HCT116 (cell line): Measurements from ENCODE around the gene PRDX1.
"Not testable (repeated sequence)": the region's sequence is repeated elsewhere in the genome, so short reads cannot be mapped to it uniquely, and the experiment has no call there.

Source experiments
- CTCF ChIP-seq, 3 experiments: fragments of 200-600 bp in 1 of 3; sonication (generic) in 1 of 3; IDR thresholded peaks in 2 of 3; conservative IDR thresholded peaks in 1 of 3; 2 replicates each; pipeline ENCODE4 v1.5.1; 2012 to 2017; ENCODE audit warnings: low read depth in 2 of 3, low read length in 2 of 3, antibody characterized with exemption in 1 of 3, borderline replicate concordance in 1 of 3, control low read depth in 1 of 3, mild to moderate bottlenecking in 1 of 3, mixed read lengths in 1 of 3, mixed run types in 1 of 3, moderate library complexity in 1 of 3; ENCODE audit not compliant: insufficient read depth in 1 of 3
- EGR1 ChIP-seq: IDR thresholded peaks from 2 replicates; pipeline ENCODE4 v1.6.1; 2012; ENCODE audit warnings: low read depth
- EZH2 ChIP-seq: fragments of 200-600 bp; sonication (generic); IDR thresholded peaks from 2 replicates; pipeline ENCODE4 v1.6.1; 2017; ENCODE audit warnings: antibody characterized with exemption, mixed run types
- POLR2A ChIP-seq: IDR thresholded peaks from 2 replicates; pipeline ENCODE4 v1.7.0; 2011; ENCODE audit warnings: borderline replicate concordance; ENCODE audit not compliant: insufficient read depth, insufficient read length; ENCODE audit errors: extremely low read depth
- POLR2AphosphoS5 ChIP-seq: IDR thresholded peaks from 2 replicates; pipeline ENCODE4 v1.6.1; 2011; ENCODE audit warnings: mild to moderate bottlenecking, low read depth, low read length, moderate library complexity
- SP1 ChIP-seq: IDR thresholded peaks from 2 replicates; pipeline ENCODE4 v1.6.1; 2012; ENCODE audit warnings: low read depth
- SRF ChIP-seq: IDR thresholded peaks from 2 replicates; pipeline ENCODE4 v1.6.1; 2012; ENCODE audit warnings: low read depth
- YY1 ChIP-seq: IDR thresholded peaks from 2 replicates; pipeline ENCODE4 v1.6.1; 2011; ENCODE audit warnings: low read length, low read depth, moderate library complexity, mild to moderate bottlenecking; ENCODE audit not compliant: insufficient replicate concordance; ENCODE audit errors: extremely low read depth
- ZNF274 ChIP-seq: fragments of 200-500 bp; sonication (Bioruptor generic); IDR thresholded peaks from 2 replicates; pipeline ENCODE4 v1.6.1; 2014; ENCODE audit warnings: mild to moderate bottlenecking, low read depth, low read length, inconsistent platforms

- TF ChIP-seq EZH2; ZNF274; CTCF (IDR thresholded peaks at IDR 0.05 in 2 of 3, conservative IDR thresholded peaks at IDR 0.05 in 1 of 3; ENCODE audit: borderline replicate concordance in 1 of 3, insufficient read depth in 1 of 3, low read depth in 2 of 3, low read length in 2 of 3); POLR2AphosphoS5; POLR2A; SRF; EGR1; SP1; YY1: not testable (repeated sequence)
Measured at GRCh38 chr1:45523516-45523915, 1.8 kb upstream of the PRDX1 start.
